GM18505 (cell line): ENCODE measurements around the gene MOSPD3.

Source experiments
- ATAC-seq: cut with Tn5 transposase; IDR thresholded peaks from one replicate; pipeline ENCODE4 v1.9.1; 2021; ENCODE audit not compliant: unreplicated experiment
- POLR2A ChIP-seq: IDR thresholded peaks from 4 replicates; pipeline ENCODE4 v1.6.1; 2011; ENCODE audit warnings: borderline replicate concordance; ENCODE audit not compliant: insufficient read depth, insufficient read length; ENCODE audit errors: extremely low read depth

MOSPD3 gene

DNA sequence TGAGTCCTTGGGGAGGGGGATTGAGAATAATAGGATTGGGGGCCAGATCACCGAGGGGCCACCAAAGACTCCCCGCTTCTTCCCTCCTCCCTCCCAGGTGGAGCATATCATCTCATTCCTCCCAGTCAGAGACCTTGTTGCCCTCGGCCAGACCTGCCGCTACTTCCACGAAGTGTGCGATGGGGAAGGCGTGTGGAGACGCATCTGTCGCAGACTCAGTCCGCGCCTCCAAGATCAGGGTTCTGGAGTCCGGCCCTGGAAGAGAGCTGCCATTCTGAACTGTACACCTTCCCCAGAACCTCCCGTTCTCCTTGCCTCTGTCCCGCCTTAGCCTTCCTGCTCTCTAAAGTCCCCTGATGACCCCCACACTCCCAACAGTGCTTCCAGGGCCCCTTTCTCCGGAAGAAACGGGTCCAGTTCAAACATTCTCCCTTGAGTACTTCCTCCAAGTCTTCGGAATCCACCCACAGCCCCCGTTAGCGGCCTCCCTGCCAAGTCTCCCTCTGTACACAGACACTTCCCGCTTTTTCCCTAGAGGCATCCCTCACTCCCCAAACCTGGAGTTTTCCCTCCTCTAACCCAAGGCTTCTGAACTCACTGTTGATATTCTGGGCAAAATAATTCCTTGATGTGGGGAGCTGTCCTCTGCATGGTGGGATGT lies 22.1 kb upstream of the MOSPD3 start:
- ATAC-seq, result no peak
- no peak for TF ChIP-seq POLR2A

DNA sequence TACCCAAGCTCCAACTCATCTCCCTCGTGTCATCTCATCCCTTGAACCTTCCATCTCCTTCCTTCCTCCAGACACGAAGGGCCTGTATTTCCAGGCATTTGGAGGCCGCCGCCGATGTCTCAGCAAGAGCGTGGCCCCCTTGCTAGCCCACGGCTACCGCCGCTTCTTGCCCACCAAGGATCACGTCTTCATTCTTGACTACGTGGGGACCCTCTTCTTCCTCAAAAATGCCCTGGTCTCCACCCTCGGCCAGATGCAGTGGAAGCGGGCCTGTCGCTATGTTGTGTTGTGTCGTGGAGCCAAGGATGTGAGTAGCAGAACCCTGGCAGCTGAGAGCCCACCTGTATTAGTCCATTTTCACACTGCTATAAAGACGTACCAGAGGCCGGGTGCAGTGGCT lies 20.7 kb upstream of the MOSPD3 start:
- ATAC-seq, result no peak
- TF ChIP-seq POLR2A, result no peak

DNA sequence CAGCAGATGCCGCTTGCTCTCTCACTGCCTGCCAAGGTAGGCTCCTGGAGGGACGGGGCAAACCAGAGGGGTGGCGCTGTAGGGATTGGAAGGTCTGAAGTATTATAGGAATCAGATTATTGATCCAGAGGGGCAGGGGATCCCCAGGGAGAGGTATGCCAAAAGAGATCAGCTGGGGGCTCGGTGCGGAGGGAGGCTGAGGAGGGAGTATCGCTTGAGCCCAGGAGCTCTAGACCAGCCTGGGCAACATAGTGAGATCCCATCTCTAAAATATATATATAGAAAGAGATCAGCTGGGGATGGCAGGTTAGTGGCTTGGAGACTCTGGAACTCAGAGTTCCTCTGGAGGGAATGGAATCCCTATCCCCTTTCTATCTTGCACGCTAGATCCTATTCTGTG lies 17.2 kb upstream of the MOSPD3 start:
- no peak for TF ChIP-seq POLR2A
- ATAC-seq, result no peak

DNA sequence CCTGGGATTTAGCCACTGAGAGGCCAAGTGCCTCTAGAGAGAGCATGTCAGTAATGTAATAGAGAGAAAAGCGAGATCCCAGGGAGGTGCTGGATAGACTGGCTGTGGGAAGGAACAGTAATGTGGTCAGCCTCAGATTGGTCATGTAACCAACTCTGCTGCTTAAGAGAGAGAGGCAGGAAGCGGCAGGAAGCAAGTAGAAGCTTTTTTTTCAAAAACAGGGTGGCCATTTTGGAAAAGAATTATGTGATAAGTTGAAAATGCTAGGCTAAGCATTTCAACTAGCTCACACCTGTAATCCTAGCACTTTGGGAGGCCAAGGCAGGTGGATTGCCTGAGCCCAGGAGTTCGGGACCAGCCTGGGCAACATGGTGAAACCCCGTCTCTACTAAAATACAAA lies 13.9 kb upstream of the MOSPD3 start:
- no peak for ATAC-seq

DNA sequence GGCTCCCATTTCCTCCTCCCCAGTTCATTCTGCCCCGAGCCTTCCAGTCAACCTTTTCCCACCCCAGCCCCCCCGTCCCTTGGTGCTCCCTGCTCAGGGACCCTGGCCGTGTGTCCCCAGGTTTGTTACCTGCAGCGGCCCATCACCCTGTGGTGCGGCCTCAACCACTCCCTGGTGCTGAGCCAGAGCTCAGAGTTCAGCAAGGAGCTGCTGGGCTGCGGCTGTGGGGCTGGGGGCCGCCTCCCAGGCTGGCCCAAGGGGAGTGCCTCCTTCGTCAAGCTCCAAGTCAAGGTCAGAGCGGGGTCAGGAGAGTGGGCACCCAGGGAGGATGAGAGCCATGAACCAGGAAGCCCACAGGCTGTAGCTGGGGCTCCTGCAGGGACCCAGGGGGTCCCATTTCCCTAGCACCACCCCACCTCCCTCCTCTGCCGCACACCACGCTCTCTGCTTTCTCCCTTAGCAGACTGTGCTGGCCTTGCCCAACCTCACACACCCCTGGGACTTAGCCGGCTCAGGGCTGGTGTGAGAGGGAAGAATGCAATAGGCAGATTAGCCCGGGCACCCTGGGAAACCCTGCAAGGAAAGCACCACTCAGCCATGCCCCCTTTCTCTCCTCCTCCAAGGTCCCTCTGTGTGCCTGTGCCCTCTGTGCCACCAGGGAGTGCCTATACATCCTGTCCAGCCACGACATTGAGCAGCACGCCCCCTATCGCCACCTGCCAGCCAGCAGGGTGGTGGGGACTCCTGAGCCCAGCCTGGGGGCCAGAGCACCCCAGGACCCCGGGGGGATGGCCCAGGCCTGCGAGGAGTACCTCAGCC lies 12.2 kb upstream of the MOSPD3 start:
- ATAC-seq, result no peak
- no peak for TF ChIP-seq POLR2A

More for the DNA sequence above, 13.9 kb upstream of the MOSPD3 start:
- TF ChIP-seq POLR2A, result no peak

DNA sequence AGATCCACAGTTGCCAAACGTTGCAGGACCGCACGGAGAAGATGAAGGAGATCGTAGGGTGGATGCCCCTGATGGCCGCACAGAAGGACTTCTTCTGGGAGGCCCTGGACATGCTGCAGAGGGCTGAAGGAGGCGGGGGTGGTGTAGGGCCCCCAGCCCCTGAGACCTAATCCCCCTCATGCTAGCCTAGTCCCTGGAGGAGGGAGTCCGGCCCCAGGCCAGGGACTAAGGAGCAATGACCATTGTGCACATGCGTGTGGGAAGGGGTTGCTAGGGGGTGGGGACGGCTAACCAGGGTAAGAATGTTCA lies 11.7 kb upstream of the MOSPD3 start:
- ATAC-seq, result no peak
- no peak for TF ChIP-seq POLR2A

DNA sequence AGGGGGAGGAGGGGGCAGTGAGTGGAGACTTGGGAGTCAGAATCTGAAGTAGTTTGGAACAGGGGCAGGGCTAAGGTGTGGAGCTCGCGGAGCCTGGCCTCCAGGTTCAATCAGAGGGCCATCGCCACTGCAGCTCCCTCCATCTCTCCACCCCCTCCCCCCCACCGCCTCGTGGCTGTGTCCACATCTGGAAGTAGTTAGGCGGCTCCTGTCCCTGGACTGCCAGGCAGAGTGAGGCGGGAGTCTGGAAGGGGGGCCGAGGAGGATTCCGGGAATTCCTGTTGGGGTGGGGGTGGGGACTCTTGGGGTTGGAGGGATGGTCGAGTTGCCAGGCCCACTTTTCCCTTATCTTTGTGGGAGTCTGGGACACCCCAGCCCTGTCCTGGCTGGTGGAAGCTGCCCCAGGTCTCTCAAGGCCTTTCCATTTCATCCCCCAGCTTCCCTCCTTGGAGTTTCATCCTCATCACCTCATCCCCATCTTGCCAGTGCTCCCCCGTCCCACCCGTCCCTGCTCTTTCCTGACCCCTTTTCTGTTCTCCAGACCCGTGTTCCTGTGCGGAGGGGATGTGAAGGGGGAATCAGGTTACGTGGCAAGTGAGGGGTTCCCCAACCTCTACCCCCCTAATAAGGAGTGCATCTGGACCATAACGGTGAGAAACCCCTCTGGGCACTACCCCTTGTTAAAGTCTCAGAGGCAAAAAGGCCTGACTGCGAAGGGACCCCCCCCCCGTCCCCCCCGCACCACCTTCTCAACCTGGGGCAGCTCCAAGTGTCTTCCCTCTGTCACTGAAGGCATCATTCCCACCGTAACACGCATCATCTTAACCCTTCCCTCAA lies 9.2 kb upstream of the MOSPD3 start:
- no peak for TF ChIP-seq POLR2A
- no peak for ATAC-seq

DNA sequence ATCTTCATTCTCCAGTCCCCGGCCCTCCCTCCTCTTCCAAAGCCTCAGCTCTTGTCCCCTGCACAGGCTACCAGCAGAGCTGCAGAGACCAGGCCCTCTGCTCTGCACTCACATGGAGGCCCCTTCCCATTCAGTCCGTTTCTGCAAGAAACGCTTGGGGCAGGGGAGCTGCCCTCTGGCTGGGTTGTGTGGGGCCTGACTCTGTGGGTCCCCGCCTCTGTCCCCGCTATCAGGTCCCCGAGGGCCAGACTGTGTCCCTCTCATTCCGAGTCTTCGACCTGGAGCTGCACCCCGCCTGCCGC lies 8.7 kb upstream of the MOSPD3 start:
- no peak for ATAC-seq

DNA sequence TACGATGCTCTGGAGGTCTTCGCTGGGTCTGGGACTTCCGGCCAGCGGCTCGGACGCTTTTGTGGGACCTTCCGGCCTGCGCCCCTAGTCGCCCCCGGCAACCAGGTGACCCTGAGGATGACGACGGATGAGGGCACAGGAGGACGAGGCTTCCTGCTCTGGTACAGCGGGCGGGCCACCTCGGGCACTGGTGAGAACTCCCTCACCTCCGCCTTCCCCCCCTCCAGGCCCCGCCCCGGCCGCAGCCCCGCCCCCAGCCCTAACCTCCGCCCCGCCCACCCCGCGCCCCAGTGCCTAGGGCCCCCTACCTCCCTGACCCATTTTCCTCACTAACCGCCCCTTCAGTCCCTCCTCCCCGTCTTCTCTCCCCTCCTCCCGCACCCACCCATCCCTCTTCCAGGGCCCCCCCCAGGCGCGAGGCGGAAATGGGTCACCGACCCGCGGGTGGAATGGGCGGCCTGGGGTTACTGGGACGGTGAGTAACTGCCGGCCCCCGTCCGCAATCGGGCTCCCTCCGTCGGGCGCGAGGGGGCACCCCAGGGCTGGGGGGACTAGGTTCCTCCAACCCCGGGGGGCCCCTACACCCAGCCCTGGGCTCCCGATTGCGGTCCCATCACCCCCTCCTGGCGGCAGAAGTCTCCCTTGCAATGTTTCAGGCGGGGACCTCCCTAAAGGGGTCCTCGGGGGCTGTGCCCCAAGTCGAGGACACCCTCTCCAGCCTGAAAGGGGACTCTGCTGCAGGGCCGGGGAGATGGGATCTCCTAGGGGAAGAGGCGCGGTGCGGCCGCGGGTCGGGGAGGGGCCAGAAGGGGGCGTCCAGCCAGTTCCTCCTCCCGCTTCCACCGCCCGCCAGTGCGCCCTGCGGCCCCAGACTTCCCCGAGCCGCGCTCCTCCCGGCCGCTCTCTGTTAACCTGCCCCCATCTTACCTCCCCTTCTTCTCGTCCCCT lies 8.0 kb upstream of the MOSPD3 start:
- peak; percentile 29 for TF ChIP-seq POLR2A
- ATAC-seq, result no peak

More for the DNA sequence above, 8.7 kb upstream of the MOSPD3 start:
- no peak for TF ChIP-seq POLR2A

DNA sequence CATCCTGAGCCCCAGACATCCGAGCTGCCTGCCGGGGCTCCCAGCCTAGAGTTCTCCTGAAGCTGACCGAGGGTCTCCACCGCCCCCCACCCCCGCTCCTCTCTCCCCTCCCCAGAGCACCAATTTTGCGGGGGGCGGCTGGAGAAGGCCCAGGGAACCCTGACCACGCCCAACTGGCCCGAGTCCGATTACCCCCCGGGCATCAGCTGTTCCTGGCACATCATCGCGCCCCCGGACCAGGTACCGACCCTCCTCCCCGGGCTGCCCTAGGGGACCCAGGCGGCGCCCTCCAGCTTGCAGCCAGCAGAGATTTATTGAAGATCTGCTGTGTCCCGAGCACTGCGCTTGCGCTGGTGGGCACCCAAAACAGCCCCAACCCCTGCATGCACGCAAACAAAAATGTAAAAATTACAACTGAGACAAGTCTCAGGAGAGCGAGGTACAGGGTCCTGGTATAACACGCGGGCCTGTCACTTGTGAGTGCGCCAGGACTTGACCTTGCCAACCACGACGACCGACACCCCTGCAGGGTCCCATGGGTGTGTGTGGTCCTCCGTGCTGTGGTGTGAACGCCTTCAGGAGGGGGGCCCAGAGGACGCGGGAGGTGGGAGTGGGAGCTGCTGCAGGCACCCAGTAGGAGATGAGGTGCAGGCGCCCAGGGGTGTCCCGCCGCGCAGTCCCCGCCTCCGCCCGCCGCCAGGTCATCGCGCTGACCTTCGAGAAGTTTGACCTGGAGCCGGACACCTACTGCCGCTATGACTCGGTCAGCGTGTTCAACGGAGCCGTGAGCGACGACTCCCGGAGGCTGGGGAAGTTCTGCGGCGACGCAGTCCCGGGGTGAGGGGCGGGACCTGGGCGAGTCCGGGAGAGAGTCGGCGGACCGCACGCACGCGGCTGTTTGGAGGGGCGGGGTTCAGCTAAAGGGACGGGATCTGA lies 7.1 kb upstream of the MOSPD3 start:
- TF ChIP-seq POLR2A, result no peak
- no peak for ATAC-seq

DNA sequence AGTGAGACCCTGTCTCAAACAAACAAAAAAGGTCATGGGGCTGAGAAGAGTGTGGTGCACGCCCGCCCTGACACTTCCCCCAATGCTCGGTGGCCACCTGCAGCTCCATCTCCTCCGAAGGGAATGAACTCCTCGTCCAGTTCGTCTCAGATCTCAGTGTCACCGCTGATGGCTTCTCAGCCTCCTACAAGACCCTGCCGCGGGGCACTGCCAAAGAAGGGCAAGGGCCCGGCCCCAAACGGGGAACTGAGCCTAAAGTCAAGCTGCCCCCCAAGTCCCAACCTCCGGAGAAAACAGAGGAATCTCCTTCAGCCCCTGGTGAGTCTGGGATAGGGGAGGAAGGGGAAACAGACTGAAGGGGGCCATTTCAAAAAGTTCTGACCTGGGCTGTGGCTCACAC lies 6.0 kb upstream of the MOSPD3 start:
- no peak for ATAC-seq
- no peak for TF ChIP-seq POLR2A

DNA sequence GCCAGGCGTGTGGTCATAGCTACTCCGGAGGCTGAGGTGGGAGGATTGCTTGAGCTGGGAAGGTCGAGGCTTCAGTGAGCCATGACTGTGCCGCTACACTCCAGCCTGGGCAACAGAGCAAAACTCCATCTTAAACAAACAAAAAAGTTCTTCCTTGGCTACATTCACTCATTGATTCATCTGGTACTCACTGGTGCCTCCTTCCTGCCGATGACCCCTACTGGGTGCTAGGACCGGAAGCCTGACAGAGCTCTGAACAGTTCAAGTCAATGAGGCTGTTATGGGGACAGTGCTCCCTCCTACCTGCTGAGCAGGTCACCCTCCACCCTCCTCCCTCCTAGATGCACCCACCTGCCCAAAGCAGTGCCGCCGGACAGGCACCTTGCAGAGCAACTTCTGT lies 5.2 kb upstream of the MOSPD3 start:
- no peak for ATAC-seq
- no peak for TF ChIP-seq POLR2A
